ENCODE data around the gene KLHL12.

- TF ChIP-seq CTCF (IDR thresholded peaks at IDR 0.05) (no peak), POLR2A (IDR thresholded peaks at IDR 0.05) (no peak)
Observed at GRCh38 chr1:202938287-202938925, 11.4 kb upstream of the KLHL12 start.

Measured in tibial nerve (tissue), 3 donors.